H9 (cell line): ENCODE results near the gene FGF12. TPM values are rescaled to one million over a fixed set of nuclear protein-coding genes. Genes with fewer than 3 reads are reported as not detected.

Experiments used
- DNase-seq: peaks from one replicate; pipeline ENCODE4 v3.0.0-alpha.2; 2017
- H2AFZ ChIP-seq: one replicate; pipeline ENCODE4 v1.6.1; 2013; ENCODE audit warnings: mild to moderate bottlenecking, low read length, control low read depth, moderate library complexity
- H2AK5ac ChIP-seq: 2 replicates; pipeline ENCODE4 v1.6.1; 2013; ENCODE audit warnings: low read length, control low read depth, mixed read lengths; ENCODE audit not compliant: insufficient read length
- H2BK120ac ChIP-seq: one replicate; pipeline ENCODE4 v1.6.1; 2013; ENCODE audit warnings: low read depth, mild to moderate bottlenecking, low read length, control low read depth, inconsistent platforms; ENCODE audit not compliant: poor library complexity, severe bottlenecking
- H2BK12ac ChIP-seq: 2 replicates; pipeline ENCODE4 v1.6.1; 2013; ENCODE audit warnings: low read length, control low read depth, mixed read lengths, low read depth; ENCODE audit not compliant: insufficient read length
- H2BK15ac ChIP-seq: 2 replicates; pipeline ENCODE4 v1.6.1; 2013; ENCODE audit warnings: low read depth, low read length, control low read depth
- H2BK20ac ChIP-seq: one replicate; pipeline ENCODE4 v1.6.1; 2013; ENCODE audit warnings: low read depth, mild to moderate bottlenecking, low read length, control low read depth, inconsistent platforms; ENCODE audit not compliant: poor library complexity, severe bottlenecking
- H2BK5ac ChIP-seq: 2 replicates; pipeline ENCODE4 v1.6.1; 2013; ENCODE audit warnings: low read length, control low read depth, mixed read lengths; ENCODE audit not compliant: insufficient read length
- H3K14ac ChIP-seq: 2 replicates; pipeline ENCODE4 v1.6.1; 2013; ENCODE audit warnings: low read length, control low read depth; ENCODE audit not compliant: insufficient read depth
- H3K18ac ChIP-seq: 2 replicates; pipeline ENCODE4 v1.6.1; 2013; ENCODE audit warnings: low read depth, mild to moderate bottlenecking, mixed read lengths, low read length, control low read depth; ENCODE audit not compliant: insufficient read length
- H3K23ac ChIP-seq: 2 replicates; pipeline ENCODE4 v1.6.1; 2013; ENCODE audit warnings: low read length, control low read depth, mixed read lengths, low read depth; ENCODE audit not compliant: insufficient read length
- H3K23me2 ChIP-seq: 2 replicates; pipeline ENCODE4 v1.6.1; 2013; ENCODE audit warnings: low read depth, mild to moderate bottlenecking, mixed read lengths, low read length, control low read depth; ENCODE audit not compliant: insufficient read length, poor library complexity, severe bottlenecking
- H3K27ac ChIP-seq: 2 replicates; pipeline ENCODE4 v1.5.1; 2013; ENCODE audit warnings: low read length, control low read depth, mixed read lengths, low read depth; ENCODE audit not compliant: insufficient read length
- H3K27me3 ChIP-seq: 2 replicates; pipeline ENCODE4 v1.6.1; 2013; ENCODE audit warnings: low read length, control low read depth, inconsistent platforms; ENCODE audit not compliant: insufficient read depth
- H3K4ac ChIP-seq: 2 replicates; pipeline ENCODE4 v1.6.1; 2013; ENCODE audit warnings: low read depth, mild to moderate bottlenecking, control low read depth, inconsistent platforms, low read length, moderate library complexity
- H3K4me1 ChIP-seq: 2 replicates; pipeline ENCODE4 v1.6.1; 2013; ENCODE audit warnings: low read length, control low read depth, inconsistent platforms; ENCODE audit not compliant: insufficient read depth
- H3K4me2 ChIP-seq: 2 replicates; pipeline ENCODE4 v1.6.1; 2013; ENCODE audit warnings: low read length, control low read depth, mixed read lengths; ENCODE audit not compliant: insufficient read length, insufficient read depth
- H3K56ac ChIP-seq: 2 replicates; pipeline ENCODE4 v1.6.1; 2013; ENCODE audit warnings: low read depth, mild to moderate bottlenecking, mixed read lengths, low read length, control low read depth; ENCODE audit not compliant: insufficient read length
- H3K79me1 ChIP-seq: 2 replicates; pipeline ENCODE4 v1.6.1; 2013; ENCODE audit warnings: low read depth, mild to moderate bottlenecking, moderate library complexity, low read length, control low read depth, inconsistent platforms; ENCODE audit not compliant: insufficient read depth, poor library complexity, severe bottlenecking
- H3K79me2 ChIP-seq: 2 replicates; pipeline ENCODE4 v1.6.1; 2013; ENCODE audit warnings: low read length, control low read depth, inconsistent platforms; ENCODE audit not compliant: insufficient read depth
- H3K9ac ChIP-seq: 2 replicates; pipeline ENCODE4 v1.6.1; 2013; ENCODE audit warnings: low read length, control low read depth, mixed read lengths; ENCODE audit not compliant: insufficient read length; ENCODE audit errors: extremely low read depth
- H3K9me3 ChIP-seq: one replicate; pipeline ENCODE4 v1.6.1; 2013; ENCODE audit warnings: low read depth, low read length, inconsistent platforms; ENCODE audit not compliant: control insufficient read depth
- H3T11ph ChIP-seq: one replicate; pipeline ENCODE4 v1.6.1; 2013; ENCODE audit warnings: mild to moderate bottlenecking, low read length, control low read depth, inconsistent platforms
- H4K20me1 ChIP-seq: one replicate; pipeline ENCODE4 v1.6.1; 2013; ENCODE audit not compliant: control insufficient read depth, insufficient read length, insufficient read depth
- H4K5ac ChIP-seq: 2 replicates; pipeline ENCODE4 v1.6.1; 2013; ENCODE audit warnings: low read depth, mild to moderate bottlenecking, mixed read lengths, low read length, control low read depth; ENCODE audit not compliant: insufficient read length
- H4K8ac ChIP-seq: replicated peaks from 2 replicates; pipeline ENCODE4 v1.6.1; 2013; ENCODE audit warnings: low read length, control low read depth, mixed read lengths, low read depth; ENCODE audit not compliant: insufficient read length
- H4K91ac ChIP-seq: 2 replicates; pipeline ENCODE4 v1.6.1; 2013; ENCODE audit warnings: low read depth, mild to moderate bottlenecking, moderate library complexity, mixed read lengths, low read length, control low read depth; ENCODE audit not compliant: insufficient read length
- H3K27ac Mint-ChIP-seq, 3 experiments: 2 replicates in 2 of 3; 3 replicates in 1 of 3; pipeline ENCODE4 v1.8.0; 2020 to 2021; ENCODE audit warnings: mixed read lengths in 3 of 3, mild to moderate bottlenecking in 1 of 3, moderate library complexity in 1 of 3
- H3K27me3 Mint-ChIP-seq: 2 replicates; pipeline ENCODE4 v1.8.0; 2021; ENCODE audit warnings: low read depth, mild to moderate bottlenecking, moderate library complexity, mixed read lengths
- H3K36me3 Mint-ChIP-seq, 3 experiments: 2 replicates in 2 of 3; 3 replicates in 1 of 3; pipeline ENCODE4 v1.8.0; 2020 to 2021; ENCODE audit warnings: low read depth in 3 of 3, mixed read lengths in 3 of 3; ENCODE audit not compliant: insufficient read depth in 1 of 3
- H3K4me1 Mint-ChIP-seq, 2 experiments: 2 replicates each; pipeline ENCODE4 v1.8.0; 2020; ENCODE audit warnings: mixed read lengths in 2 of 2
- H3K4me3 Mint-ChIP-seq, 2 experiments: 2 replicates in 1 of 2; 3 replicates in 1 of 2; pipeline ENCODE4 v1.8.0; 2020 to 2021; ENCODE audit warnings: mild to moderate bottlenecking in 2 of 2, mixed read lengths in 2 of 2, moderate library complexity in 1 of 2
- H3K9me3 Mint-ChIP-seq, 2 experiments: 2 replicates in 1 of 2; 3 replicates in 1 of 2; pipeline ENCODE4 v1.8.0; 2020; ENCODE audit warnings: mild to moderate bottlenecking in 2 of 2, mixed read lengths in 2 of 2, moderate library complexity in 1 of 2
- WGBS: extraction: QIAGEN DNeasy Blood & Tissue Kit; methylation state at CpG from one replicate; pipeline ENCODE4 v1.1.7; 2013; ENCODE audit warnings: missing lambda C conversion rate, low lambda C conversion rate, mixed read lengths; ENCODE audit not compliant: insufficient read length; ENCODE audit errors: extremely low coverage; 5-methylcytosine and 5-hydroxymethylcytosine counted together
- total RNA-seq: library from RNA; stranded (reverse); gene quantifications from 2 replicates; pipeline ENCODE4 v1.2.1, GENCODE V29; 2021
- TF ChIP-seq, protein P1 (sequence below): fragments of 200-600 bp; sonication (generic); conservative IDR thresholded peaks from 3 replicates; pipeline ENCODE4 v1.8.0; 2021; ENCODE audit warnings: antibody characterized with exemption, mild to moderate bottlenecking

Gene FGF12
- total RNA-seq, 1 experiment from 2014 or later, result 5.6 TPM

DNA sequence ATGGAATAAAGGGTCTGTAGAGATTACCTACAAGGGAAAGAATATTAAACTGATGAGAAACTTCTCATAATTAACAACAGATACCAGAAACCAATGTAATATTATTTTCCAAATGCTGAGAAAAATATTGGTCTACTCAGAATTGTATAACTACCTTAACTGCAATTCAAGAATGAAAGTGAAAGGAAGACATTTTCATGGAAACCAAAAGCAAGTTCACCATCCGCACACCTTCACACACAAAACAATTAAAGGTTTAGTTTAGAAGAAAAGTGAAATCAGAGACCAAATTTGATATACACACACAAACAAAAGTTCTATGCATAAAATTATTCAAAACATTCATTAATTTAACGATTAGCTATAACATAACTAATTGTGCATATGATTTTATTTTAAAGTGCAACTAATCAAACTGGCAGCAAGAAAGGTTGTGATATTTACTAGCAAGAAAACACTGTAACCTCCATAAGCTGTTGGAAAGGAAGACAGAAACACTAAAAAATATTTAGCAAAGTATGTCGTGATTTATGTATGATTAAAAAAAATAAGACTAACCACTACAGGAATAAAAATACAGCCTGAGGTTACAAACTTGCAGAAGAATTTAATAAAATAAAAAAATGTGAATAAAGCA is 395.5 kb downstream of the FGF12 start:
- H2BK5ac ChIP-seq, result no peak overlapping the region
- H3K4ac ChIP-seq, result no peak overlapping the region
- Mint-ChIP-seq H3K27me3 (no peaks in the 10 kb centered on the region), H3K27ac (peak overlapping the region in 1 of 3 experiments; percentile 70; a peak in 1 of 7 replicates), H3K4me1 (peaks cover 8 to 25% of the 10 kb centered on the region in 2 experiments), H3K4me3 (no peak overlapping the region), H3K36me3 (no peaks in the 10 kb centered on the region), H3K9me3 (no peaks in the 10 kb centered on the region)
- WGBS, result 100% methylated on average over 1 of the region's 3 CpGs
- no peak overlapping the region for H2AK5ac ChIP-seq
- H3K27ac ChIP-seq, result no peak overlapping the region
- DNase-seq, result no peak
- H2AFZ ChIP-seq, result no peak overlapping the region
- H3K4me2 ChIP-seq, result no peak overlapping the region
- H3K9ac ChIP-seq, result no peak overlapping the region
- H4K5ac ChIP-seq, result no peak overlapping the region
- TF ChIP-seq, protein P1, sequence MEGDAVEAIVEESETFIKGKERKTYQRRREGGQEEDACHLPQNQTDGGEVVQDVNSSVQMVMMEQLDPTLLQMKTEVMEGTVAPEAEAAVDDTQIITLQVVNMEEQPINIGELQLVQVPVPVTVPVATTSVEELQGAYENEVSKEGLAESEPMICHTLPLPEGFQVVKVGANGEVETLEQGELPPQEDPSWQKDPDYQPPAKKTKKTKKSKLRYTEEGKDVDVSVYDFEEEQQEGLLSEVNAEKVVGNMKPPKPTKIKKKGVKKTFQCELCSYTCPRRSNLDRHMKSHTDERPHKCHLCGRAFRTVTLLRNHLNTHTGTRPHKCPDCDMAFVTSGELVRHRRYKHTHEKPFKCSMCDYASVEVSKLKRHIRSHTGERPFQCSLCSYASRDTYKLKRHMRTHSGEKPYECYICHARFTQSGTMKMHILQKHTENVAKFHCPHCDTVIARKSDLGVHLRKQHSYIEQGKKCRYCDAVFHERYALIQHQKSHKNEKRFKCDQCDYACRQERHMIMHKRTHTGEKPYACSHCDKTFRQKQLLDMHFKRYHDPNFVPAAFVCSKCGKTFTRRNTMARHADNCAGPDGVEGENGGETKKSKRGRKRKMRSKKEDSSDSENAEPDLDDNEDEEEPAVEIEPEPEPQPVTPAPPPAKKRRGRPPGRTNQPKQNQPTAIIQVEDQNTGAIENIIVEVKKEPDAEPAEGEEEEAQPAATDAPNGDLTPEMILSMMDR, result no peak
- no peak overlapping the region for H3K14ac ChIP-seq
- H3K23ac ChIP-seq, result no peak overlapping the region
- no peak overlapping the region for H3K18ac ChIP-seq
- no peak overlapping the region for H2BK120ac ChIP-seq
- no peaks in the 10 kb centered on the region for H3K9me3 ChIP-seq
- no peak overlapping the region for H2BK15ac ChIP-seq
- no peaks in the 10 kb centered on the region for H4K20me1 ChIP-seq
- no peak overlapping the region for H4K8ac ChIP-seq
- H3K23me2 ChIP-seq, result no peaks in the 10 kb centered on the region
- no peak overlapping the region for H3K56ac ChIP-seq
- H3K4me1 ChIP-seq, result no peaks in the 10 kb centered on the region
- H2BK20ac ChIP-seq, result no peak overlapping the region
- no peak overlapping the region for H4K91ac ChIP-seq
- no peaks in the 10 kb centered on the region for H3K79me1 ChIP-seq
- no peaks in the 10 kb centered on the region for H3K79me2 ChIP-seq
- H3T11ph ChIP-seq, result no peak overlapping the region
- no peaks in the 10 kb centered on the region for H3K27me3 ChIP-seq
- no peak overlapping the region for H2BK12ac ChIP-seq
